Measurements from ENCODE around the gene NPAS4.

Gene NPAS4

DNA sequence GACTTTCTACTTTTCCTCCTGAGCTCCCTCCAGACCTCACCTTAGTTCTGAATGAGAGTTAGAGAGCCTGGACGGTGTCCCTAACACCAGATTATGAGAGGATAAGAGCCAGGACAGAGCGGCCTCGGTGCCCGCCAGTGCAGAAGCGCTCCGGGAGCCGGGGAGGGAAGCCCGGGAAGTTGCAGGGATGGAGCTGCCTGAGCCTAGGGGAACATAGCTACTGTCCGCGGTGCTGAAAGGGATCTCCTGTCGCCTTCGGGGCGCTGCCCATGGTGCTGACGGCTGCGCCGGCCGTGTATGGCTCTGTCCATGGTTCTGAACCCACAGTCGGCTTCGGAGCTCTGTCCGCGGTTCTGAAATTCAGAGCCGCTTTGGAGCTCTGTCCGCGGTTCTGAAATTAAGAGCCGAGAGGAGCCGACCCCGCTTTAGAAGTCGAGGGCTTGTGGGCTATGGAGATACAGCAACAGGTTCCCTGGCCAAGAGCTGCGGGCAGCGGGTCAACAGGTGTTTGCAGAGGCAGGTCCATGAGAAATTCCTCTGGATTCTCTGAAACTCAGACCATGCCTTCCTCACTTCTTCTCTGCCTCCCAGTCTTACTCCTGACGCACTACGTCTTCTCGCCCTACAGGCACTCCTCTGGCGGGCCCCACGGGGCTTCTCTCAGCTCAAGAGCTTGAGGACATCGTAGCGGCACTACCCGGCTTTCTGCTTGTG is 814 bp downstream of the NPAS4 start (continued):
- TF ChIP-seq, protein P1, sequence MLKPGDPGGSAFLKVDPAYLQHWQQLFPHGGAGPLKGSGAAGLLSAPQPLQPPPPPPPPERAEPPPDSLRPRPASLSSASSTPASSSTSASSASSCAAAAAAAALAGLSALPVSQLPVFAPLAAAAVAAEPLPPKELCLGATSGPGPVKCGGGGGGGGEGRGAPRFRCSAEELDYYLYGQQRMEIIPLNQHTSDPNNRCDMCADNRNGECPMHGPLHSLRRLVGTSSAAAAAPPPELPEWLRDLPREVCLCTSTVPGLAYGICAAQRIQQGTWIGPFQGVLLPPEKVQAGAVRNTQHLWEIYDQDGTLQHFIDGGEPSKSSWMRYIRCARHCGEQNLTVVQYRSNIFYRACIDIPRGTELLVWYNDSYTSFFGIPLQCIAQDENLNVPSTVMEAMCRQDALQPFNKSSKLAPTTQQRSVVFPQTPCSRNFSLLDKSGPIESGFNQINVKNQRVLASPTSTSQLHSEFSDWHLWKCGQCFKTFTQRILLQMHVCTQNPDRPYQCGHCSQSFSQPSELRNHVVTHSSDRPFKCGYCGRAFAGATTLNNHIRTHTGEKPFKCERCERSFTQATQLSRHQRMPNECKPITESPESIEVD (tag by site-specific recombination; IDR thresholded peaks at IDR 0.05): no peak
- no peak for TF ChIP-seq ZNF423 (tag by site-specific recombination; IDR thresholded peaks at IDR 0.05)
- TF ChIP-seq ZNF140 (tag by site-specific recombination; IDR thresholded peaks at IDR 0.05): no peak
- TF ChIP-seq ZNF624 (tag by site-specific recombination; IDR thresholded peaks at IDR 0.05): no peak
- TF ChIP-seq ZNF211 (tag by site-specific recombination; IDR thresholded peaks at IDR 0.05; ENCODE audit: low read depth): no peak
- TF ChIP-seq, protein P2, sequence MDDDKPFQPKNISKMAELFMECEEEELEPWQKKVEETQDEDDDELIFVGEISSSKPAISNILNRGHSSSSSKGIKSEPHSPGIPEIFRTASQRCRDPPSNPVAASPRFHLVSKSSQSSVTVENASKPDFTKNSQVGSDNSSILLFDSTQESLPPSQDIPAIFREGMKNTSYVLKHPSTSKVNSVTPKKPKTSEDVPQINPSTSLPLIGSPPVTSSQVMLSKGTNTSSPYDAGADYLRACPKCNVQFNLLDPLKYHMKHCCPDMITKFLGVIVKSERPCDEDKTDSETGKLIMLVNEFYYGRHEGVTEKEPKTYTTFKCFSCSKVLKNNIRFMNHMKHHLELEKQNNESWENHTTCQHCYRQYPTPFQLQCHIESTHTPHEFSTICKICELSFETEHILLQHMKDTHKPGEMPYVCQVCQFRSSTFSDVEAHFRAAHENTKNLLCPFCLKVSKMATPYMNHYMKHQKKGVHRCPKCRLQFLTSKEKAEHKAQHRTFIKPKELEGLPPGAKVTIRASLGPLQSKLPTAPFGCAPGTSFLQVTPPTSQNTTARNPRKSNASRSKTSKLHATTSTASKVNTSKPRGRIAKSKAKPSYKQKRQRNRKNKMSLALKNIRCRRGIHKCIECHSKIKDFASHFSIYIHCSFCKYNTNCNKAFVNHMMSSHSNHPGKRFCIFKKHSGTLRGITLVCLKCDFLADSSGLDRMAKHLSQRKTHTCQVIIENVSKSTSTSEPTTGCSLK (tag by site-specific recombination; IDR thresholded peaks at IDR 0.05): no peak
- TF ChIP-seq, protein P3, sequence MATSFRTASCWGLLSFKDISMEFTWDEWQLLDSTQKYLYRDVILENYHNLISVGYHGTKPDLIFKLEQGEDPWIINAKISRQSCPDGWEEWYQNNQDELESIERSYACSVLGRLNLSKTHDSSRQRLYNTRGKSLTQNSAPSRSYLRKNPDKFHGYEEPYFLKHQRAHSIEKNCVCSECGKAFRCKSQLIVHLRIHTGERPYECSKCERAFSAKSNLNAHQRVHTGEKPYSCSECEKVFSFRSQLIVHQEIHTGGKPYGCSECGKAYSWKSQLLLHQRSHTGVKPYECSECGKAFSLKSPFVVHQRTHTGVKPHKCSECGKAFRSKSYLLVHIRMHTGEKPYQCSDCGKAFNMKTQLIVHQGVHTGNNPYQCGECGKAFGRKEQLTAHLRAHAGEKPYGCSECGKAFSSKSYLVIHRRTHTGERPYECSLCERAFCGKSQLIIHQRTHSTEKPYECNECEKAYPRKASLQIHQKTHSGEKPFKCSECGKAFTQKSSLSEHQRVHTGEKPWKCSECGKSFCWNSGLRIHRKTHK (tag by site-specific recombination; IDR thresholded peaks at IDR 0.05): no peak
- TF ChIP-seq, protein P4, sequence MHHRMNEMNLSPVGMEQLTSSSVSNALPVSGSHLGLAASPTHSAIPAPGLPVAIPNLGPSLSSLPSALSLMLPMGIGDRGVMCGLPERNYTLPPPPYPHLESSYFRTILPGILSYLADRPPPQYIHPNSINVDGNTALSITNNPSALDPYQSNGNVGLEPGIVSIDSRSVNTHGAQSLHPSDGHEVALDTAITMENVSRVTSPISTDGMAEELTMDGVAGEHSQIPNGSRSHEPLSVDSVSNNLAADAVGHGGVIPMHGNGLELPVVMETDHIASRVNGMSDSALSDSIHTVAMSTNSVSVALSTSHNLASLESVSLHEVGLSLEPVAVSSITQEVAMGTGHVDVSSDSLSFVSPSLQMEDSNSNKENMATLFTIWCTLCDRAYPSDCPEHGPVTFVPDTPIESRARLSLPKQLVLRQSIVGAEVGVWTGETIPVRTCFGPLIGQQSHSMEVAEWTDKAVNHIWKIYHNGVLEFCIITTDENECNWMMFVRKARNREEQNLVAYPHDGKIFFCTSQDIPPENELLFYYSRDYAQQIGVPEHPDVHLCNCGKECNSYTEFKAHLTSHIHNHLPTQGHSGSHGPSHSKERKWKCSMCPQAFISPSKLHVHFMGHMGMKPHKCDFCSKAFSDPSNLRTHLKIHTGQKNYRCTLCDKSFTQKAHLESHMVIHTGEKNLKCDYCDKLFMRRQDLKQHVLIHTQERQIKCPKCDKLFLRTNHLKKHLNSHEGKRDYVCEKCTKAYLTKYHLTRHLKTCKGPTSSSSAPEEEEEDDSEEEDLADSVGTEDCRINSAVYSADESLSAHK (tag by site-specific recombination; IDR thresholded peaks at IDR 0.05): no peak
- TF ChIP-seq, protein P5, sequence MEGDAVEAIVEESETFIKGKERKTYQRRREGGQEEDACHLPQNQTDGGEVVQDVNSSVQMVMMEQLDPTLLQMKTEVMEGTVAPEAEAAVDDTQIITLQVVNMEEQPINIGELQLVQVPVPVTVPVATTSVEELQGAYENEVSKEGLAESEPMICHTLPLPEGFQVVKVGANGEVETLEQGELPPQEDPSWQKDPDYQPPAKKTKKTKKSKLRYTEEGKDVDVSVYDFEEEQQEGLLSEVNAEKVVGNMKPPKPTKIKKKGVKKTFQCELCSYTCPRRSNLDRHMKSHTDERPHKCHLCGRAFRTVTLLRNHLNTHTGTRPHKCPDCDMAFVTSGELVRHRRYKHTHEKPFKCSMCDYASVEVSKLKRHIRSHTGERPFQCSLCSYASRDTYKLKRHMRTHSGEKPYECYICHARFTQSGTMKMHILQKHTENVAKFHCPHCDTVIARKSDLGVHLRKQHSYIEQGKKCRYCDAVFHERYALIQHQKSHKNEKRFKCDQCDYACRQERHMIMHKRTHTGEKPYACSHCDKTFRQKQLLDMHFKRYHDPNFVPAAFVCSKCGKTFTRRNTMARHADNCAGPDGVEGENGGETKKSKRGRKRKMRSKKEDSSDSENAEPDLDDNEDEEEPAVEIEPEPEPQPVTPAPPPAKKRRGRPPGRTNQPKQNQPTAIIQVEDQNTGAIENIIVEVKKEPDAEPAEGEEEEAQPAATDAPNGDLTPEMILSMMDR (tag by site-specific recombination; IDR thresholded peaks at IDR 0.05): no peak
- no peak for TF ChIP-seq GLI4 (tag by site-specific recombination; IDR thresholded peaks at IDR 0.05)
- no peak for TF ChIP-seq ZNF335 (tag by site-specific recombination; conservative IDR thresholded peaks at IDR 0.05)
- TF ChIP-seq, protein P6, sequence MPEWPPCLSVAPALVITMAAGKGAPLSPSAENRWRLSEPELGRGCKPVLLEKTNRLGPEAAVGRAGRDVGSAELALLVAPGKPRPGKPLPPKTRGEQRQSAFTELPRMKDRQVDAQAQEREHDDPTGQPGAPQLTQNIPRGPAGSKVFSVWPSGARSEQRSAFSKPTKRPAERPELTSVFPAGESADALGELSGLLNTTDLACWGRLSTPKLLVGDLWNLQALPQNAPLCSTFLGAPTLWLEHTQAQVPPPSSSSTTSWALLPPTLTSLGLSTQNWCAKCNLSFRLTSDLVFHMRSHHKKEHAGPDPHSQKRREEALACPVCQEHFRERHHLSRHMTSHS (tag by site-specific recombination; IDR thresholded peaks at IDR 0.05): no peak
- TF ChIP-seq, protein P7, sequence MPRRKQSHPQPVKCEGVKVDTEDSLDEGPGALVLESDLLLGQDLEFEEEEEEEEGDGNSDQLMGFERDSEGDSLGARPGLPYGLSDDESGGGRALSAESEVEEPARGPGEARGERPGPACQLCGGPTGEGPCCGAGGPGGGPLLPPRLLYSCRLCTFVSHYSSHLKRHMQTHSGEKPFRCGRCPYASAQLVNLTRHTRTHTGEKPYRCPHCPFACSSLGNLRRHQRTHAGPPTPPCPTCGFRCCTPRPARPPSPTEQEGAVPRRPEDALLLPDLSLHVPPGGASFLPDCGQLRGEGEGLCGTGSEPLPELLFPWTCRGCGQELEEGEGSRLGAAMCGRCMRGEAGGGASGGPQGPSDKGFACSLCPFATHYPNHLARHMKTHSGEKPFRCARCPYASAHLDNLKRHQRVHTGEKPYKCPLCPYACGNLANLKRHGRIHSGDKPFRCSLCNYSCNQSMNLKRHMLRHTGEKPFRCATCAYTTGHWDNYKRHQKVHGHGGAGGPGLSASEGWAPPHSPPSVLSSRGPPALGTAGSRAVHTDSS (tag by site-specific recombination; IDR thresholded peaks at IDR 0.05): 0 out of 2 replicates have a peak, but pooled peaks have one; percentile 27
- TF ChIP-seq ZNF501 (tag by site-specific recombination; IDR thresholded peaks at IDR 0.05): peak; percentile 89
- no peak for TF ChIP-seq ZNF121 (tag by site-specific recombination; IDR thresholded peaks at IDR 0.05)
- TF ChIP-seq ZNF324 (tag by site-specific recombination; IDR thresholded peaks at IDR 0.05): peak; percentile 80
- no peak for TF ChIP-seq ZNF155 (tag by site-specific recombination; IDR thresholded peaks at IDR 0.05)
- TF ChIP-seq ZNF302 (tag by site-specific recombination; IDR thresholded peaks at IDR 0.05; ENCODE audit: low read depth): 0 out of 2 replicates have a peak, but pooled peaks have one; percentile 50
- no peak for TF ChIP-seq ZFP41 (tag by site-specific recombination; IDR thresholded peaks at IDR 0.05; ENCODE audit: borderline replicate concordance)
- TF ChIP-seq, protein P8, sequence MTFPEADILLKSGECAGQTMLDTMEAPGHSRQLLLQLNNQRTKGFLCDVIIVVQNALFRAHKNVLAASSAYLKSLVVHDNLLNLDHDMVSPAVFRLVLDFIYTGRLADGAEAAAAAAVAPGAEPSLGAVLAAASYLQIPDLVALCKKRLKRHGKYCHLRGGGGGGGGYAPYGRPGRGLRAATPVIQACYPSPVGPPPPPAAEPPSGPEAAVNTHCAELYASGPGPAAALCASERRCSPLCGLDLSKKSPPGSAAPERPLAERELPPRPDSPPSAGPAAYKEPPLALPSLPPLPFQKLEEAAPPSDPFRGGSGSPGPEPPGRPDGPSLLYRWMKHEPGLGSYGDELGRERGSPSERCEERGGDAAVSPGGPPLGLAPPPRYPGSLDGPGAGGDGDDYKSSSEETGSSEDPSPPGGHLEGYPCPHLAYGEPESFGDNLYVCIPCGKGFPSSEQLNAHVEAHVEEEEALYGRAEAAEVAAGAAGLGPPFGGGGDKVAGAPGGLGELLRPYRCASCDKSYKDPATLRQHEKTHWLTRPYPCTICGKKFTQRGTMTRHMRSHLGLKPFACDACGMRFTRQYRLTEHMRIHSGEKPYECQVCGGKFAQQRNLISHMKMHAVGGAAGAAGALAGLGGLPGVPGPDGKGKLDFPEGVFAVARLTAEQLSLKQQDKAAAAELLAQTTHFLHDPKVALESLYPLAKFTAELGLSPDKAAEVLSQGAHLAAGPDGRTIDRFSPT (tag by site-specific recombination; IDR thresholded peaks at IDR 0.05): no peak
- TF ChIP-seq ZNF112 (tag by site-specific recombination; IDR thresholded peaks at IDR 0.05): no peak
- no peak for TF ChIP-seq ZNF768 (tag by site-specific recombination; IDR thresholded peaks at IDR 0.05)
- no peak for TF ChIP-seq ZNF777 (tag by site-specific recombination; IDR thresholded peaks at IDR 0.05; ENCODE audit: borderline replicate concordance)
- no peak for TF ChIP-seq ZNF596 (tag by site-specific recombination; IDR thresholded peaks at IDR 0.05)
- peak; percentile 100 for TF ChIP-seq MEIS1 (CRISPR knock-in tag; IDR thresholded peaks at IDR 0.05; ENCODE audit: borderline replicate concordance)
